ENCODE measurements around the gene S100A7.
"Not testable (repeated sequence)": the region's sequence is repeated elsewhere in the genome, so short reads cannot be mapped to it uniquely, and the experiment has no call there.

S100A7 gene

DNA sequence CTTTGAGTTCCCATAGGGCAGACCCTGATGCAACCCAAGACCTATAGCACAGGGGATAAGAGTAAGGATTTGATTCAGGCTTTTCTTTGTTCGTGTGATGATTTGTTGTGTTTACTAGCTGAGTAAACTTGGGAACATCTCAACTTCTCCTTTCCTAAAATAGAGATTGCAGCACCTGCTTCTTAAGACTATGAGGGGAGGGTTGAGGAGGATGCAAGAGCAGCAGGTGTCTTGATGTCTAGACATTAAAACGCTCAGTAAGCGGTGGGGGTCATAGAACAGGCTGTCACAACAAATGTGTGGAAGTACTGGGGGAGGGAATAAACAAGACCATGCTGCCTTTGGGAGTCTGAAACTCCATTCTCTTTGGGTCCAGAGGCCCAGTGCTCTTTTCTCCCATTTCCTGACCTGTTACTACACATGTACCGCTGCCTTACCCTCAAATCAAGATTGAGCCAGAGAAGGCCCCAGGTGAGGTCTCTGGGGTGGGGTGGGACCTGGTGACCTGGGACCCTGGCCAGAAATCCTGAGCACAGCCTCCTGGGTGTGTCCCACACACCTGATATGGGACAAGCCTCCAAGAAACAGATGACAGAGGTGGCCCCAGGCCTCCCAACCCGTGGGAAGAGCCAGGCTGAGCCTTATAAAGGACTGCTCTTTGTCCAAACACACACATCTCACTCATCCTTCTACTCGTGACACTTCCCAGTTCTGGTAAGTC, 44.4 kb downstream of the S100A7 start, which contains the start of gene S100A7A:
Gene S100A7A (plus strand): TSS at position 671 of the 721 bp plus-strand sequence. CDS start 1,563 bp downstream, outside the sequence.
- TF ChIP-seq HDGF (IDR thresholded peaks at IDR 0.05; ENCODE audit: borderline replicate concordance), result no peak
- no peak for TF ChIP-seq SUZ12 (IDR thresholded peaks at IDR 0.05)
- TF ChIP-seq ELF4 (IDR thresholded peaks at IDR 0.05), result no peak
- no peak for TF ChIP-seq CTBP1 (IDR thresholded peaks at IDR 0.05; ENCODE audit: borderline replicate concordance)
- TF ChIP-seq NFRKB (IDR thresholded peaks at IDR 0.05), result no peak
- ChIA-PET POLR2A (no interaction called here), CTCF (no interaction called here)
- no peak for DNase-seq (ENCODE audit: extremely low spot score)

DNA sequence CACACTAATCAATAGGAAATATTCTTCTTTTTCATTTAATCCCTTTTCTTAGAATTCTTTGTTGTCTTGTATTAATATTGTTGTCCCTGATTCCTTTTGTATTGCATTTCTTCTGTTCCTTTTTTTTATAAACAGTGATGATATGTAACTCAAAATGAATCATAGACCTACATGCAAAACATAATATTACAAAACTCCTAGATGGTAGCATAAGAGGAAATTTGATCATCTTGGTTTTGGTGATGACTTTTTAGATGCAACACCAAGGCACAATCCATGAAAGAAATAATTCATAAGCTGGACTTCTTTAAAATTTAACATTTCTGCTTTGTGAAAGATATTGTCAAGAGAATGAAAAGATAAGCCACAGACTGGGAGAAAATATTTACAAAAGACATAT, 46.5 kb downstream of the S100A7 start:
- POLR2A ChIA-PET, result not testable (repeated sequence)

More for the DNA sequence above, 46.5 kb downstream of the S100A7 start:
- DNase-seq (ENCODE audit: extremely low spot score); CTCF ChIA-PET: not testable (repeated sequence)

Data from HEK293T (cell line).